RWPE1 (cell line): ENCODE results near the gene LDHD.

ENCODE experiments used
- CTCF ChIA-PET: fragments of 350-600 bp; sonication (Branson Sonifier 250); formaldehyde crosslinking; extraction: SDS; loops from one replicate; lab custom pipeline; 2021; lab: Yijun Ruan, JAX
- POLR2A ChIA-PET: fragments of 400-600 bp; formaldehyde crosslinking; extraction: SDS; loops from one replicate; lab custom pipeline; 2020; ENCODE audit warnings: antibody characterized with exemption; ENCODE audit not compliant: low non-redundant PET; lab: Yijun Ruan, JAX
- DNase-seq: peaks from one replicate; pipeline ENCODE4 v3.0.0; 2012; ENCODE audit warnings: low spot score
- H3K27ac ChIP-seq: fragments of 450-650 bp; 2 replicates; pipeline ENCODE4 v1.5.1; 2017
- TF ChIP-seq, protein P1 (sequence below): fragments of 450-650 bp; conservative IDR thresholded peaks from 2 replicates; pipeline ENCODE4 v1.5.1; 2017; ENCODE audit warnings: low read depth, mild to moderate bottlenecking

LDHD gene

DNA sequence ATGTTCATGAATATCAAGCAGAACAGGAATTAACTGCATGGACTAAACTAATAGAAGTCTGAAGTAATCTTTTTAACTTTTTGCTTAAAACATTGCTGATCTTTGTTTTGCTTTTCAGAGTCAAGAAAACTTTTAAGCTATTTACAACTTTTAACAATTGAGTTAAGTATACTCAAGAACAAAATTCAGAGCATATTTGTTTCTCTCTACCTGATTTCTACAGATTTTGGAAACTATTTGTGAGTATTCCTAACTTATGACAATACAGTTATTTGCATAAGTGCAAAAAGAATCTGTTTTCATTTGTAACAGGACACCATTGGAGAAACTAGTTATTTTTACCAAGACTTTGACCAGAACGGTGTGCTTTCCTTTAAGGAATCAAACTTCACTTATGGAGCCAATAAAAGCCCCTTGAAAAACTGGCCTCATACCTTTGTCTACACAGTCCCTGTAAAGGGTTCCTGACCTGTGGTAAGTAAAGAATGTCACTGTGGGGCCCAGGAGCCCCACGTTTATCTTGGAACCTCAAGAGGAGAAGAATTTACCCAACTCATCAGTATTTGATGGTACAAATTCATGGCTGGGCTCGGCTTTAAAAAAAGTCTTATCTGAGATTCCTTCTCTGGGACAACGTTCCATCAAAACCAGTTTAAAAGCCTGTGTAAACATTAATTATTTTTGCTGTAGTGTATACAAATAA lies 11.3 kb upstream of the LDHD start:
- TF ChIP-seq, protein P1, sequence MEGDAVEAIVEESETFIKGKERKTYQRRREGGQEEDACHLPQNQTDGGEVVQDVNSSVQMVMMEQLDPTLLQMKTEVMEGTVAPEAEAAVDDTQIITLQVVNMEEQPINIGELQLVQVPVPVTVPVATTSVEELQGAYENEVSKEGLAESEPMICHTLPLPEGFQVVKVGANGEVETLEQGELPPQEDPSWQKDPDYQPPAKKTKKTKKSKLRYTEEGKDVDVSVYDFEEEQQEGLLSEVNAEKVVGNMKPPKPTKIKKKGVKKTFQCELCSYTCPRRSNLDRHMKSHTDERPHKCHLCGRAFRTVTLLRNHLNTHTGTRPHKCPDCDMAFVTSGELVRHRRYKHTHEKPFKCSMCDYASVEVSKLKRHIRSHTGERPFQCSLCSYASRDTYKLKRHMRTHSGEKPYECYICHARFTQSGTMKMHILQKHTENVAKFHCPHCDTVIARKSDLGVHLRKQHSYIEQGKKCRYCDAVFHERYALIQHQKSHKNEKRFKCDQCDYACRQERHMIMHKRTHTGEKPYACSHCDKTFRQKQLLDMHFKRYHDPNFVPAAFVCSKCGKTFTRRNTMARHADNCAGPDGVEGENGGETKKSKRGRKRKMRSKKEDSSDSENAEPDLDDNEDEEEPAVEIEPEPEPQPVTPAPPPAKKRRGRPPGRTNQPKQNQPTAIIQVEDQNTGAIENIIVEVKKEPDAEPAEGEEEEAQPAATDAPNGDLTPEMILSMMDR, result no peak
- no peak overlapping the region for H3K27ac ChIP-seq
- CTCF ChIA-PET, result no interaction called here
- no peak for DNase-seq
- POLR2A ChIA-PET, result no interaction called here

DNA sequence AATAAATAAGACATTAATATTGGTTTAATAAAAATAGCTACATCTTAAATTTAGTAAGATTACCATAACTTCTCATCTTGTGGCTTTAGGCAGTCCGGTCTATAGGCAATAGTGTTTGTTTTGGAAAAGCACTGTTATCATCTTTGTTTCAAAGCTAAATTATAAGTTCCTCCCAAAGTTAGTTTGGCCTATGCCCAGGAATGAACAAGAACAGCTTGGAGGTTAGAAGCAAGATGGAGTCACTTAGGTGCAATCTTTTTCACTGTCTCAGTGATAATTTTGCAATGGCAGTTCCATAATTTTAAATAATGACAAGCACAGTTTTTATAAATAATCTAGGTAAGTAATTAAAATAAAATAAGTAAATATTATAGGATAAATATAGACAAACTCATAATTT lies 6.0 kb upstream of the LDHD start:
- TF ChIP-seq, protein P1, result no peak
- ChIA-PET CTCF (no interaction called here), POLR2A (no interaction called here)
- DNase-seq, result no peak
- H3K27ac ChIP-seq, result no peak overlapping the region

DNA sequence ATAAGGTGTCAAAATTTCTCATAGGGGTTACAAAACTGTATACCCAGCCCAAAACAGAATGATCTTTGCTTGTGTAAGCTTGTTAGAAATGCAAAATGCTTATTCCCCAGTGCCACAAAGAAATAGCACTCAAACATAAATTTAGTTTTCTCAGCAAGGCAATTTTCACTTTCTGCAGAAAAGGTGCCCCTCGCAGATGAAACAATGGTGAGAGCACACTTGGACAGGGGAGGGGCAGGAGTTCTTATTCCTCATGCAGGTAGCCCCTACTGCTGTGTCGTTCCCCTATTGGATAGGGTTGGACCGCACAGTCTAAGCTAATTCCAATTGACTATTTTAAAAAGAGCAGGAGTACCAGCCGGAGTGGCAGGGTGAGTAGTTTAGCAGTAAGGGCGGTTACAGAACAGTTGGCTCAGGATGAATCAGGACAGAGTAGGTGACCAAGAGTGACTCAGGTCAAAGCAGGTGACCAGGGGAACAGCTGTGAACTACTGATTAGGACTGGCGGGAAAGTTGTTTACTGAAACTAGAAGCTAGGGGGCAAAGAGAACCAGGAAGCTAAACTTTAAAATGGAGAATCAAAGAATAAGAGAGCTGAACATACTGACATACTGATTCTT lies 5.5 kb upstream of the LDHD start:
- no peak overlapping the region for H3K27ac ChIP-seq
- DNase-seq, result no peak
- ChIA-PET POLR2A (no interaction called here), CTCF (no interaction called here)
- TF ChIP-seq, protein P1, result no peak

- CTCF ChIA-PET, result interaction anchor here (0.6 kb wide), 1 partner anchor 36 kb away, joined by 3 read pairs; no protein-coding TSS in a partner anchor
- POLR2A ChIA-PET, result interaction anchor here (0.7 kb wide), 1 partner anchor 11 kb away, joined by 3 read pairs; no protein-coding TSS in a partner anchor
- TF ChIP-seq, protein P1, result no peak
- DNase-seq, result no peak
- H3K27ac ChIP-seq, result no peak overlapping the region
Observed at GRCh38 chr16:75120253-75120652, 3.7 kb upstream of the LDHD start.

DNA sequence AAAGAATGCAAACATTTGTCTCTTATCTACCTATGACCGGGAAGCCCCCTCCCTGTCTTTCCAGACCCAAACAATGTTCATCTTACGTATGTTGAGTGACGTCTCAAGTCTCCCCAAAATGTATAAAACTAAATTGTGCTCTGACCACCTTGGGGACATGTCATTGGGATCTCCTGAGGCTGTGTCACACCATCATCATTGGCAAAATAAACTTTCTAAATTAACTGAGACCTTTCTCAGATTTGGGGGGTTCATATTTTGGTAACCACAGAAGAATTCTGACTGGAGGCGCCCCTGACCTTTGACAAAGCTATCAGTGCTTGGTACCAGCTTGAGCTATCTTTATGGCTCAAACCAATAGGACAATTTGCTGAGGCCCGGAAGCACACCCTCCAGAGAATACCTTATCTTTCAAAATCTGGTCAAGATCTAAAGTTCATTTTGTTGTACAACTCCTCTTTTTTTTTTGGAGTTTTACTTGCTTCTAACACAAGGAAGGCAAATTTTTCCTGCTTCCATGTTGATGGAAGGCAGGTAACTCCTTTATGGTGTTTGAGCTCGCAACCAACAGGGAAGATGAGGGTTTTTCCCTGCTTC lies 2.5 kb upstream of the LDHD start:
- TF ChIP-seq, protein P1, result no peak
- POLR2A ChIA-PET, result no interaction called here
- DNase-seq, result no peak
- CTCF ChIA-PET, result no interaction called here
- no peak overlapping the region for H3K27ac ChIP-seq

DNA sequence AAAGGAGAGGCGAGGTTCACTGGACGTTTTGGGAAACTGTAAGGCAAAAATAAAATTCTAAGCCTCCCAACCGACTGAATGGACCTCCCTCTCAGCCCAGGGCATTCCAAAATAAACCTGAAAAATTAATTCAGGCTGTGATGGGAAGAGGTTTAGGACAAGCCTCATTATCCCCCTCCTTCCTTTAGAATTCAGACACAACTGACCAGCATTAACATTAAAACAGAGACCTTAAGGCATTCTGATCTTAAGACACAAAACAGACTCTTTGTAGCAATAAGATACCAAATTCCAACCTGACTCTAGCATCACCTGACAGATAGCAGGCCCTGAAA lies 298 bp upstream of the LDHD start:
- peak overlapping the region; percentile 41; the same call in 1 of the 2 replicates for H3K27ac ChIP-seq
- CTCF ChIA-PET, result interaction anchor here (1.5 kb wide), 1 partner anchor 119 kb away, joined by 5 read pairs; the partner anchor contains the start of gene ZNRF1
- POLR2A ChIA-PET, result no interaction called here
- DNase-seq, result no peak
- TF ChIP-seq, protein P1, result no peak
